ENCODE results near the gene P2RX2. TPM values are rescaled to one million over a fixed set of nuclear protein-coding genes. Genes with fewer than 3 reads are reported as not detected.

The P2RX2 gene
- total RNA-seq, 1 donor from 2014 or later = not detected

- H3K4me3 Mint-ChIP-seq (ENCODE audit: unreplicated experiment) = no peak overlapping the region
- Histone ChIP-seq H3K36me3 (ENCODE audit: insufficient read depth, low read length) (peaks cover 19% of the 10 kb centered on the region), H4K20me1 (ENCODE audit: insufficient read depth, low read length) (no peaks in the 10 kb centered on the region), H3K9ac (ENCODE audit: low read length) (no peak overlapping the region), H3K4me1 (ENCODE audit: insufficient read depth, low read length) (no peaks in the 10 kb centered on the region), H3K79me2 (ENCODE audit: insufficient read depth, low read length) (no peaks in the 10 kb centered on the region), H2AFZ (ENCODE audit: low read depth, low read length) (no peak overlapping the region), H3K9me3 (ENCODE audit: insufficient read depth, low read depth, low read length) (no peaks in the 10 kb centered on the region), H3K4me2 (ENCODE audit: low read length) (no peak overlapping the region), H3K27ac (ENCODE audit: low read depth, low read length) (no peak overlapping the region), H3K27me3 (ENCODE audit: insufficient read depth, low read length) (no peaks in the 10 kb centered on the region), H3K4me3 (ENCODE audit: insufficient read depth, low read depth, low read length) (no peak overlapping the region)
- peaks cover 3% of the 10 kb centered on the region for H3K27me3 Mint-ChIP-seq (ENCODE audit: low read depth, unreplicated experiment)
- H3K36me3 Mint-ChIP-seq (ENCODE audit: low read depth, unreplicated experiment) = peaks cover 11% of the 10 kb centered on the region
- DNase-seq (ENCODE audit: low read depth) = peak; percentile 30
- H3K4me1 Mint-ChIP-seq (ENCODE audit: low read depth, unreplicated experiment) = peaks cover 4% of the 10 kb centered on the region
- TF ChIP-seq EZH2 (IDR thresholded peaks at IDR 0.05; ENCODE audit: insufficient read depth, low read length) (no peak), CTCF (IDR thresholded peaks at IDR 0.05; ENCODE audit: insufficient read depth, low read depth, low read length) (no peak)
- no peaks in the 10 kb centered on the region for H3K9me3 Mint-ChIP-seq (ENCODE audit: unreplicated experiment)
- no peak overlapping the region for H3K27ac Mint-ChIP-seq (ENCODE audit: unreplicated experiment)
- FAIRE-seq = peak; percentile 26
These were observed 35.2 kb downstream of the P2RX2 start for GRCh38 chr12:132653567-132654290.

- Histone ChIP-seq H3K4me1 (ENCODE audit: insufficient read depth, low read length) (no peaks in the 10 kb centered on the region), H2AFZ (ENCODE audit: low read depth, low read length) (no peak overlapping the region), H3K4me3 (ENCODE audit: insufficient read depth, low read depth, low read length) (no peak overlapping the region), H3K27me3 (ENCODE audit: insufficient read depth, low read length) (no peaks in the 10 kb centered on the region), H3K27ac (ENCODE audit: low read depth, low read length) (no peak overlapping the region), H3K79me2 (ENCODE audit: insufficient read depth, low read length) (no peaks in the 10 kb centered on the region), H4K20me1 (ENCODE audit: insufficient read depth, low read length) (no peaks in the 10 kb centered on the region), H3K36me3 (ENCODE audit: insufficient read depth, low read length) (peaks cover 19% of the 10 kb centered on the region), H3K9ac (ENCODE audit: low read length) (no peak overlapping the region), H3K4me2 (ENCODE audit: low read length) (no peak overlapping the region), H3K9me3 (ENCODE audit: insufficient read depth, low read depth, low read length) (no peaks in the 10 kb centered on the region)
- Mint-ChIP-seq H3K36me3 (ENCODE audit: low read depth, unreplicated experiment) (peaks cover 21% of the 10 kb centered on the region), H3K9me3 (ENCODE audit: unreplicated experiment) (no peaks in the 10 kb centered on the region), H3K4me3 (ENCODE audit: unreplicated experiment) (no peak overlapping the region), H3K27me3 (ENCODE audit: low read depth, unreplicated experiment) (peaks cover 3% of the 10 kb centered on the region), H3K27ac (ENCODE audit: unreplicated experiment) (no peak overlapping the region), H3K4me1 (ENCODE audit: low read depth, unreplicated experiment) (peaks cover 4% of the 10 kb centered on the region)
- DNase-seq (ENCODE audit: low read depth) = no peak
- TF ChIP-seq EZH2 (IDR thresholded peaks at IDR 0.05; ENCODE audit: insufficient read depth, low read length) (no peak), CTCF (IDR thresholded peaks at IDR 0.05; ENCODE audit: insufficient read depth, low read depth, low read length) (no peak)
- FAIRE-seq = no peak
These were observed 38.6 kb downstream of the P2RX2 start for GRCh38 chr12:132657004-132657727.

Data from astrocyte (in vitro differentiated cells and primary cell).